Right kidney (tissue), 1 donor: ENCODE data around the gene SLC26A4.

Experiments used
- DNase-seq: peaks from one replicate; pipeline ENCODE4 v3.0.0-alpha.2; 2016

The SLC26A4 gene

DNA sequence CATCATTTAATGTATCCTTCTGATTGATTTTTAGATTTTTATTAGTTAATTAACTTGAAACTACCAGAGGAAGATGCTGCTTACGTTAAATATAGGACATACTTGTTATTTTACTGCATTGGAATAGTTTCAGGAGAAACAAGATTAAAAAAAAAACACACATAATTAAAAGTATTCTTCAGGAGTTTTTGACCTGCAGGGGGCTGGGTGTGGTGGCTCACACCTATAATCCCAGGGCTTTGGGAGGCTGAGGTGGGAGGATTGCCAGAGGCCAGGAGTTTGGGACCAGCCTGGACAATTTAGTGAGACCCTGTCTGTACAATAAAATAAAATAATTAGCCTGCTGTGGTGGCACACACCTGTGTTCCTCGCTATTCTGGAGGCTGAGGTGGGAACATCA, 94.0 kb downstream of the SLC26A4 start:
- DNase-seq = no peak

DNA sequence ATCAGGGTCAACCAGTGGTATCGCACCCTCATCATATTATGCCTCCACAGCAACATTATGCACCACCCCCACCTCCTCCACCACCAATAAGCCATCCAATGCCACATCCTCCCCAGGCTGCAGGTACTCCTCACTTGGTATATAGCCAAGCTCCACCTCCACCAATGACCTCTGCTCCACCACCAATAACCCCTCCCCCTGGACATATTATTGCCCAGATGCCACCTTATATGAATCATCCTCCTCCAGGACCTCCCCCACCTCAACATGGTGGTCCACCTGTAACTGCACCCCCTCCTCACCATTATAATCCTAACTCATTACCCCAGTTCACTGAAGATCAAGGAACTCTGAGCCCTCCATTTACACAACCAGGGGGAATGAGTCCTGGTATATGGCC, 98.0 kb downstream of the SLC26A4 start:
- DNase-seq = no peak

DNA sequence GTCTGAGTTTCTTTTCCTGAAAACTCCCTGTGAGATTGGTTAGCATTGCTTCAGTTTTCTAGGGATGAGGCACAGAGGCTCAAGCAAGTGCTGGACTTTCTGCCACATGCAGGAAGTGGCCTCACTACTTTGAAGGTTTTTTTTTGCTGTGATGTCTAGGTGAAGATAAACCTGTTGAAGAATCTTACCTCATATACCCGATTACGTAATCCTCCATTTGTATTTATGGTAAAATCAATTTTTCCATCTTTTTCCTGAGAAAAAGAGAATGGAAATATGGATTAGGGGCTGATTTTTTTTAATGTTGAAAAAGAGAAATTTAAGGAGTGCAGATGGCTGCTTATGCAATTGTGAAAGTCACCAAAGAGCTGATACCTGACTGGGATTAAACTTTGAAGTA, 106.8 kb downstream of the SLC26A4 start:
- no peak for DNase-seq
